Right lobe of liver (tissue), 6 donors: ENCODE data around the gene APH1B. TPM values are rescaled to one million over a fixed set of nuclear protein-coding genes. Genes with fewer than 3 reads are reported as not detected.
A peak's percentile ranks its signal among the peaks of the same experiment; 100 is the strongest.

ENCODE experiments used
- ATAC-seq, 4 donors: fragments of 200-7000 bp; cut with Tn5 transposase; one replicate each; pipeline ENCODE4 v1.9.1; 2020; ENCODE audit warnings: mild to moderate bottlenecking in 4 of 4, moderate library complexity in 4 of 4
- DNase-seq, 3 donors: peaks; one replicate each; pipeline ENCODE4 v3.0.0-alpha.2; 2020
- H3K27ac ChIP-seq, 3 donors: fragments of 200-600 bp; one replicate each; pipeline ENCODE4 v1.8.0; 2022
- H3K27me3 ChIP-seq, 2 donors: fragments of 200-600 bp; one replicate each; pipeline ENCODE4 v1.8.0; 2022
- H3K36me3 ChIP-seq, 4 donors: fragments of 200-600 bp; sonication (generic) in 1 of 4; one replicate each; pipeline versions ENCODE4 v1.5.1 to v1.8.0; 2017 to 2022; ENCODE audit warnings: control low read depth in 1 of 4
- H3K4me1 ChIP-seq, 4 donors: fragments of 200-600 bp; sonication (generic) in 1 of 4; one replicate each; pipeline versions ENCODE4 v1.5.1 to v1.8.0; 2017 to 2022; ENCODE audit warnings: control low read depth in 1 of 4
- H3K4me3 ChIP-seq, 3 donors: fragments of 200-600 bp; one replicate each; pipeline ENCODE4 v1.8.0; 2022
- H3K9me3 ChIP-seq, 4 donors: fragments of 200-600 bp; sonication (generic) in 1 of 4; one replicate each; pipeline versions ENCODE4 v1.5.1 to v1.8.0; 2017 to 2022; ENCODE audit warnings: control low read depth in 1 of 4
- POLR2A ChIP-seq: fragments of 450-650 bp; IDR thresholded peaks from one replicate; pipeline ENCODE4 v1.6.1; 2017; ENCODE audit warnings: antibody characterized with exemption, mild to moderate bottlenecking
- WGBS: methylation state at CpG from one replicate; pipeline ENCODE4 v1.1.6; 2018; ENCODE audit warnings: low coverage, low lambda C conversion rate; ENCODE audit not compliant: insufficient coverage; ENCODE audit errors: missing lambda C conversion rate; 5-methylcytosine and 5-hydroxymethylcytosine counted together
- intact Hi-C, 2 donors: fragments of 100-400 bp; cut with DNase I; formaldehyde crosslinking; loops; one replicate each; pipeline versions ENCODE4 v1.11.2 to v1.14.1; 2022
- long read RNA-seq: library from polyadenylated mRNA; unstranded; transcript quantifications from one replicate; pipeline ENCODE4 v2.0.0, GENCODE V29; 2019
- total RNA-seq, 6 experiments: library from RNA; depleted of rRNA in 2 of 6; stranded (reverse); fragments of >200 nt in 2 of 6; fragmentation: NEBNext Ultra II Directional in 3 of 6; extraction: Animal tissue kit (Norgen Biotek cat#: 25700) in 3 of 6; gene quantifications; one replicate each; pipeline versions ENCODE4 v1.1.0 to v1.2.4, GENCODE V29; 2016 to 2023
- TF ChIP-seq, protein P1 (sequence below), 4 donors: fragments of 200-600 bp in 3 of 4; fragments of 450-650 bp in 1 of 4; IDR thresholded peaks; one replicate each; pipeline versions ENCODE4 v1.5.1 to v1.8.0; 2016 to 2022; ENCODE audit warnings: antibody characterized with exemption in 4 of 4, mild to moderate bottlenecking in 2 of 4
- donor health status: DM: no; HTN: yes; CAD: no.
- donor health status: DM: no; HTN: no; CAD: no.
- donor health status: DM: no; HTN: no; CAD: no.
- donor health status: DM: no; HTN: yes; CAD: no.
- donor health status: DM: no; HTN: yes; CAD: no.

APH1B gene
- total RNA-seq: 1 to 10 TPM; 2.2 to 7.4 (median 4.7) TPM
- long read RNA-seq: 0 reads

DNA sequence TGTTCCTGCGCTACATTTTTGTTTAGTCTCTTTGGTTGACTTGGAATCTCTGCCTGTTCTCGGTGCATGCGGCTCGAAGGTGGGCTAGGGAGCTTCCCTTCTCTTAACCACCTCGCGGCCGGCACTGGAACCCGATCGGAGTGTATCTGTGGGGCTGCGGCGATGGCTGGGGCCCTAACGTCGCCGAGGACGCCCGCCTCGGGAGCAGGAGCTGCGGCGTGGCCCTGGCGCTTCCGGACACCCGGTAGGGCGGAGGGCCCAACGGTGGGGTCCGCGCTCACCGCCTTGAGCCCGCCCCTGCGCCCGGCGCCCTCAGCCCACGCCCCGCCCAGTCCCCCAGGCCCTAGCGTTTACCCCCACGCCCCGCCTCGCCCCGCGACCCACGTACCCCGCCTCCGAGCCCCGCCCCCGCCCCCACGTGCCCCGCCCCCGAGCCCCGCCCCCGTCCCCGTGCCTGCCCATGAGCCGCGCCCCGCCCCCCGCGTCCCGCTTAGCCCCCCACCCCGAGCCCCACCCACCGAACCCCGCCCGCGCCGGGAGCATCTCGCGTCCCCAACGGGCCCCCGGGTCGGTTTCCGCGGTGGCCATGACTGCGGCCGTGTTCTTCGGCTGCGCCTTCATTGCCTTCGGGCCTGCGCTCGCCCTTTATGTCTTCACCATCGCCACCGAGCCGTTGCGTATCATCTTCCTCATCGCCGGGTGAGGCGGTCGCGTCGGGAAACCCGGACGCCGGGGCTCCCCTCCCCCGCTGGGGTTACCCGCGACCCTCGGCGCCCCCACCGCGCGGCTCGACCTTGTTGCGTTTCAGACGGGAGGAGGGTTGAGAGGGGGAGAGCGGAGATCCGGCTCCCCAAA is at the start of gene APH1B:
Gene APH1B, plus strand, starts transcription at position 568 of the 855 bp plus-strand sequence. Its CDS starts 19 bp downstream, at position 587.
- Histone ChIP-seq H3K4me3 (peak within 1 kb of the TSS; percentile 78 to 81 (median 79)), H3K36me3 (no peaks in the 10 kb centered on the region), H3K9me3 (no peaks in the 10 kb centered on the region), H3K27me3 (no peaks in the 10 kb centered on the region), H3K4me1 (peaks cover 0 to 8% (median 0%) of the 10 kb centered on the region in 4 donors), H3K27ac (peak within 1 kb of the TSS; percentile 58 to 73 (median 65))
- ATAC-seq (peak; percentile 92 to 98 (median 96)), DNase-seq (peak; percentile 89 to 91 (median 90))
- WGBS: under 1% methylated on average over 30 of the region's 102 CpGs
- intact Hi-C loops: no loop called here
- TF ChIP-seq POLR2A: peak; percentile 57
- TF ChIP-seq, protein P1, sequence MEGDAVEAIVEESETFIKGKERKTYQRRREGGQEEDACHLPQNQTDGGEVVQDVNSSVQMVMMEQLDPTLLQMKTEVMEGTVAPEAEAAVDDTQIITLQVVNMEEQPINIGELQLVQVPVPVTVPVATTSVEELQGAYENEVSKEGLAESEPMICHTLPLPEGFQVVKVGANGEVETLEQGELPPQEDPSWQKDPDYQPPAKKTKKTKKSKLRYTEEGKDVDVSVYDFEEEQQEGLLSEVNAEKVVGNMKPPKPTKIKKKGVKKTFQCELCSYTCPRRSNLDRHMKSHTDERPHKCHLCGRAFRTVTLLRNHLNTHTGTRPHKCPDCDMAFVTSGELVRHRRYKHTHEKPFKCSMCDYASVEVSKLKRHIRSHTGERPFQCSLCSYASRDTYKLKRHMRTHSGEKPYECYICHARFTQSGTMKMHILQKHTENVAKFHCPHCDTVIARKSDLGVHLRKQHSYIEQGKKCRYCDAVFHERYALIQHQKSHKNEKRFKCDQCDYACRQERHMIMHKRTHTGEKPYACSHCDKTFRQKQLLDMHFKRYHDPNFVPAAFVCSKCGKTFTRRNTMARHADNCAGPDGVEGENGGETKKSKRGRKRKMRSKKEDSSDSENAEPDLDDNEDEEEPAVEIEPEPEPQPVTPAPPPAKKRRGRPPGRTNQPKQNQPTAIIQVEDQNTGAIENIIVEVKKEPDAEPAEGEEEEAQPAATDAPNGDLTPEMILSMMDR (IDR thresholded peaks at IDR 0.05): no peak

DNA sequence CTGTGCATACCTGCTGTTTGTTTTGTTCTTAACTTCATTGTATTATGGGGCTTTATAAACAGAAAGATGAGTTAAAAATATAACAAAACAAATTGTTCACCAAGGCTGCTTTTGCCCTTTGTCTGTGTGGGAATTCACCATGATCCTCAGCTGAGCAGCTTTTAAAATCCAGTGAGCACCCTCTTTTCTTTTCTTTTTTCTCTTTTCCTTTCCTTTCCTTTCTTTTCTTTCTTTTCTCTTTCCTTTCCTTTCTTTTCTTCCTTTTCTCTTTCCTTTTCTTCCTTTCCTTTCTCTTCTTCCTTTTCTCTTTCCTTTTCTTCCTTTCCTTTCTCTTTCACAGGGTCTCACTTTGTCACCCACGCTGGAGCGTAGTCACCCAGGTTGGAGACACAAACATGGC is 49.7 kb upstream of the APH1B start:
- Histone ChIP-seq H3K9me3 (no peaks in the 10 kb centered on the region), H3K36me3 (no peaks in the 10 kb centered on the region), H3K27ac (no peak overlapping the region), H3K4me1 (peaks cover 0 to 9% (median 2%) of the 10 kb centered on the region in 4 donors), H3K4me3 (no peak overlapping the region), H3K27me3 (no peaks in the 10 kb centered on the region)
- WGBS: no CpG with 5 or more reads among the region's 2 CpGs
- intact Hi-C loops: no loop called here
- TF ChIP-seq POLR2A: no peak
- TF ChIP-seq, protein P1 (IDR thresholded peaks at IDR 0.05): no peak
- ATAC-seq: no peak
- DNase-seq: no peak

DNA sequence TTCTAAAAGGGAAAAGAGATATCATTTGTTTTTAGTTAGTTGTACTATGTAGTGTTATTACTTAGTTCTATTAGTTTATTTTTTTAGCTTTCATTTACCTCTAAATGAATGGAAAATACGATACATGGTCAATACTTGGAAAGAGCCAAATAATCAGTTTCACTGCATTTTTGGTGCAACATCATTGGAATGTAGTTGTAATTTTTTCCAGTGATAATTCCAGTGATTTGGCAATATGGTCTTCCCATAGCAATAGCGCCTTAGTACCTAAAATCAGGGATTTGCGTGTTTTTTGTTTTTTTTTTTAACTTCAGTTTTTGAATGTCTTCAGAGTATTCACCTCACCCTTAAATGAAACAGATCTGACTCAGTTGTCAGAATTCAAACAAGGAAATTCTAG is 46.2 kb upstream of the APH1B start:
- DNase-seq (no peak), ATAC-seq (no peak)
- Histone ChIP-seq H3K27me3 (no peaks in the 10 kb centered on the region), H3K4me3 (no peak overlapping the region), H3K27ac (no peak overlapping the region), H3K36me3 (no peaks in the 10 kb centered on the region), H3K4me1 (peaks cover 0 to 30% (median 8%) of the 10 kb centered on the region in 4 donors), H3K9me3 (no peaks in the 10 kb centered on the region)
- intact Hi-C loops: no loop called here
- 83% methylated on average over 3 of the region's 3 CpGs for WGBS
- TF ChIP-seq, protein P1 (IDR thresholded peaks at IDR 0.05): no peak
- no peak for TF ChIP-seq POLR2A

DNA sequence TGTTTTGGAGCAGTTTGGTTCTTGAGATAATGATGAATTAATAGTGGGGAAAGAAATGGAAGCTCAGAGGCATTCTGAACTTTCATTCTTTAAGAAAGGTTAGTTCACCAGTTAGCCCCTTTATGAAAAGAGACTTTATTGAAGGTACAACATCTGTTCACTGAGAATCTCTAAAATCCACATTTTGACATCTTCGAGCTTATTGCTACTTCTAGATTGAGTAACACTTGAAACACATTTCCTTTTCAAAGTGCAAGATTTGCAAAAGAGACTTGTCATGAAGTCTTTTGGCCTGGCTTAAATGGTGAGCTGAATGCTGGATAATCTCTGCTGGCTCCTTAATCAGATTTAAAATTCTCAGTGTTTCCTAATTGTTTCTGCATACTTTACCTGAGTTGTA is 45.7 kb upstream of the APH1B start:
- H3K27ac ChIP-seq: no peak overlapping the region
- ATAC-seq: peak in 1 of 4 donors; percentile 9

More for the DNA sequence above, 45.7 kb upstream of the APH1B start:
- Histone ChIP-seq H3K36me3 (no peaks in the 10 kb centered on the region), H3K9me3 (no peaks in the 10 kb centered on the region), H3K27me3 (no peaks in the 10 kb centered on the region), H3K4me3 (no peak overlapping the region), H3K4me1 (peaks cover 0 to 30% (median 8%) of the 10 kb centered on the region in 4 donors)
- WGBS: 43% methylated on average over 1 of the region's 1 CpG
- DNase-seq: no peak
- intact Hi-C loops: no loop called here
- TF ChIP-seq POLR2A: no peak
- TF ChIP-seq, protein P1 (IDR thresholded peaks at IDR 0.05): no peak
